ENCODE results near the gene ZFHX3. TPM values are rescaled to one million over a fixed set of nuclear protein-coding genes. Genes with fewer than 3 reads are reported as not detected.

ZFHX3 gene
- total and polyA plus RNA-seq, 2 of the 8 experiments (the other 6 are each of a cell fraction or from before 2014, with no cell fraction given): 0.08 to 0.99 TPM

DNA sequence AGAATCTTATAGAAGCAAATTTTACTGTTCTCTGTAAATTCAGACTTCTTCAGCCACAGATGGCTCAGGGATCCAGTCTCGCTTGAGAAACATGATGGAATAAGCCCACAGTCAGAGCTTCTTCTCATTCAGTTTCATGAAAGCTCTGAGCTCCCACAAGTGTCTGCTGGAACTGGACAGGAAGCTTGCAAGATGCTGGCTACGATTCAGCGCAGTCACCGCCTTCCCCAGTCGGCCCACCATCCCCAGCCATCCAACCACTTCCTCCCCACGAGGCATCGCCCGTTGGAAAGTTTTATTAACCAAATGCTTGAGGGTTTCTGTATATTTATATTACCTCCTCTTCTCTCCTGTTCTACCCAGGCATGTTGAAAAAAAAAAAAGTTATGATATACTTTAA lies 171.7 kb downstream of the ZFHX3 start:
- Histone ChIP-seq H2BK12ac (ENCODE audit: low read depth, low read length) (no peak overlapping the region), H3K56ac (replicated peaks; ENCODE audit: insufficient read length, low read depth, low read length) (no peak overlapping the region), H4K5ac (ENCODE audit: insufficient read length, low read depth, low read length) (no peak overlapping the region), H3K23ac (ENCODE audit: insufficient read length) (no peak overlapping the region), H2BK20ac (ENCODE audit: low read length) (no peak overlapping the region), H3K4ac (replicated peaks; ENCODE audit: insufficient read length, low read depth, low read length) (no peak overlapping the region), H3K9me3 (ENCODE audit: insufficient read depth in 2 of 2, low read depth in 1 of 2, low read length in 1 of 2) (peaks cover 0 to 7% of the 10 kb centered on the region in 2 experiments; a peak in 2 of 4 replicates), H3K4me1 (replicated peaks in 1 of 4; ENCODE audit: control insufficient read depth in 3 of 4, insufficient read depth in 4 of 4, low read length in 3 of 4) (no peaks in the 10 kb centered on the region), H4K20me1 (replicated peaks in 1 of 2; ENCODE audit: control insufficient read depth in 1 of 2, insufficient read depth in 2 of 2, low read length in 2 of 2) (no peaks in the 10 kb centered on the region), H3K4me2 (ENCODE audit: insufficient read depth in 1 of 2, low read depth in 2 of 2, low read length in 2 of 2) (no peak overlapping the region), H4K91ac (replicated peaks; ENCODE audit: insufficient read length, low read length) (no peak overlapping the region), H2AK5ac (ENCODE audit: low read depth, low read length) (no peak overlapping the region), H4K8ac (ENCODE audit: extremely low read depth, insufficient read depth, low read length) (no peak overlapping the region), H3K18ac (ENCODE audit: extremely low read depth, low read length) (no peak overlapping the region), H3K23me2 (ENCODE audit: low read depth, low read length) (no peaks in the 10 kb centered on the region), H3K79me2 (ENCODE audit: control insufficient read depth in 1 of 2, insufficient read depth in 2 of 2, low read length in 2 of 2) (no peaks in the 10 kb centered on the region), H3K9ac (replicated peaks in 1 of 4; ENCODE audit: extremely low read depth in 1 of 4, low read depth in 3 of 4, low read length in 3 of 4) (no peak overlapping the region), H2AFZ (ENCODE audit: low read length) (no peak overlapping the region), H3K27ac (ENCODE audit: low read depth, low read length) (no peak overlapping the region), H3K36me3 (ENCODE audit: control insufficient read depth in 2 of 4, insufficient read depth in 4 of 4, low read length in 3 of 4) (no peaks in the 10 kb centered on the region), H3K14ac (ENCODE audit: insufficient read length) (no peak overlapping the region), H3K79me1 (ENCODE audit: low read depth, low read length) (no peaks in the 10 kb centered on the region), H3K27me3 (replicated peaks in 1 of 4; ENCODE audit: control insufficient read depth in 3 of 4, extremely low read depth in 1 of 4, insufficient read depth in 3 of 4, low read length in 3 of 4) (no peaks in the 10 kb centered on the region), H3K4me3 (ENCODE audit: extremely low read depth in 1 of 4, insufficient read depth in 2 of 4, low read depth in 3 of 4, low read length in 4 of 4) (no peak overlapping the region), H2BK5ac (ENCODE audit: low read depth, low read length) (no peak overlapping the region), H2BK15ac (ENCODE audit: low read length) (no peak overlapping the region), H2BK120ac (replicated peaks; ENCODE audit: low read depth, low read length) (no peak overlapping the region)
- WGBS, 2 experiments (ENCODE audit: extremely low coverage in 1 of 2, insufficient coverage in 1 of 2, insufficient read length in 1 of 2, insufficient replicate concordance in 2 of 2, low coverage in 1 of 2, low lambda C conversion rate in 2 of 2, missing lambda C conversion rate in 1 of 2): 95% methylated on average over 8 of the region's 8 CpGs; no CpG with 5 or more reads in 1 of the 2 experiments
- ChIA-PET CTCF (ENCODE audit: partially characterized antibody) (interaction anchor here (0.6 to 1.5 kb wide), 6 partner anchors 18 to 156 kb away, joined by 3 to 4 read pairs (median 3); no protein-coding TSS in a partner anchor), POLR2A (ENCODE audit: partially characterized antibody) (interaction anchor here (0.7 kb wide), 1 partner anchor 574 kb away, joined by 4 read pairs; no protein-coding TSS in a partner anchor)
- TF ChIP-seq RNF2 (IDR thresholded peaks at IDR 0.05; ENCODE audit: borderline replicate concordance, low read depth, low read length, missing control alignments, poor library complexity, severe bottlenecking) (no peak), HDAC2 (IDR thresholded peaks at IDR 0.05; ENCODE audit: borderline replicate concordance in 1 of 2, low read depth in 2 of 2, low read length in 2 of 2) (no peak), TCF12 (IDR thresholded peaks at IDR 0.05; ENCODE audit: low read depth, low read length) (no peak), SUZ12 (IDR thresholded peaks at IDR 0.05; ENCODE audit: low read length) (no peak), JUN (IDR thresholded peaks at IDR 0.05; ENCODE audit: low read depth, low read length) (no peak), JUND (IDR thresholded peaks at IDR 0.05; ENCODE audit: low read length) (no peak)
- no peak for DNase-seq (ENCODE audit: low read depth in 1 of 2, low spot score in 2 of 2)
- FAIRE-seq: no peak
